GM21390 (cell line): ENCODE results near the gene DNAJC25.
"Not testable (repeated sequence)": the region's sequence is repeated elsewhere in the genome, so short reads cannot be mapped to it uniquely, and the experiment has no call there.

Experiments
- ATAC-seq: cut with Tn5 transposase; IDR thresholded peaks from one replicate; pipeline ENCODE4 v1.9.1; 2021; ENCODE audit not compliant: unreplicated experiment

Gene DNAJC25

DNA sequence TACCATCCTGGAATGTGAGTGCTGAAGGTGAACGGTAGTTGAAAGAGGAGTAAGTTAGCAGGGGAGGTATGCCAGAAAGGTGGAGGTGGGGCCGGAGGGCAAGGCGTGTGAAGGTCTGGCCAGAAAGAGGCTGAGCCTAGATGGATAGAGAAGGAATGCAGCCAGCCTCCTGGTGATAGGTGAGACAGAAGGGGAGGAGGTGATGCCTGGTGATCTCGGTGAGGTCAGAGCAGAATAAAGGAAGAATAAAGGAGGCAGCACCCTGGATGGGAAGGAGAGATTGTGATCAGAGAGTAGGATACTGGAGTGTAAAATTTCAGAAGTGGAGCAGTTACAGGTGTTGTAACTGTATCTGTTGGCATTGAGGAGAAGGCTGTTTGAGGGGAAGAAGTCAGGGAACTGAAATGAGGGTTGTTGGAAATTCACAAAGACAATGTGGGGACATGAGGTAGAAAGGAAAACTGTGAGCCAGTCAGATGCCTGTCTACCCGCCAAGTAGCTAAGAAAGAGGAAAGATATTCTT is 32.2 kb downstream of the DNAJC25 start:
- no peak for ATAC-seq

DNA sequence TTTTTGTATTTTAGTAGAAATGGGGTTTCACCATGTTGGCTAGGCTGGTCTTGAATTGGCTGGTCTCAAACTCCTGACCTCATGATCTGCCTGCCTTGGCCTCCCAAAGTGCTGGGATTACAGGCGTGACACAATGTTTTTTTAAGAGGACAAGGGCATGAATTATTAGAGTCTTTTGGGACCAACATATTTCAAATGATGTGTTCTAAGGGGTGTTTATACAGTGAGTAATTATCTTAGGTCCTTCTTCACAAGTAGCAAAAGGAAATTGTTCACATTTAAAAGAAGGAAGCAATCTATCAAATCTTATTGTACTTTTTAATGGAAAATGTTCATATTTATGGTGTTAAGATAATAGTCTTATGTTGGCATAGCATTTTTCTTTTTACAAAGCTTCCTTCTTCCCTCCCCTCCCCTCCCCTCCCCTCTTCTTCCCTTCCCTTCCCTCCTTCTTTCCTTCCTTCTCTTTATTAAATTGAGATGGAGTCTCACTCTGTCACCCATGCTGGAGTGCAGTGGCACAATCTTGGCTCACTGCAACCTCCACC is 37.0 kb downstream of the DNAJC25 start:
- no peak for ATAC-seq

DNA sequence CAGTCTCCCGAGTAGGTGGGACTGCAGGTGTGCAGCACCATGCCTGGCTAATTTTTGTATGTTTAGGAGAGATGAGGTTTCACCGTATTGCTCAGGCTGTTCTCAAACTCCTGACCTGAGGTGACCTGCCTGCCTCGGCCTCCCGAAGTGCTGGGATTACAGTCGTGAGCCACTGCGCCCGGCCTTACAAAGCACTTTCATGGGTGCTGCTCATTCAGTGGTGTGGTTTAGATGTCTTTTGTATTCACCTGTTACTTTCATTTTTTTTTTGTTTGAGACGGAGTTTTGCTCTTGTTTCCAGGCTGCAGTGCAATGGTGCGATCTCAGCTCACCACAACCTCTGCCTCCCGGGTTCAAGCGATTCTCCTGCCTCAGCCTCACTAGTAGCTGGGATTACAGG is 37.5 kb downstream of the DNAJC25 start:
- ATAC-seq, result not testable (repeated sequence)

DNA sequence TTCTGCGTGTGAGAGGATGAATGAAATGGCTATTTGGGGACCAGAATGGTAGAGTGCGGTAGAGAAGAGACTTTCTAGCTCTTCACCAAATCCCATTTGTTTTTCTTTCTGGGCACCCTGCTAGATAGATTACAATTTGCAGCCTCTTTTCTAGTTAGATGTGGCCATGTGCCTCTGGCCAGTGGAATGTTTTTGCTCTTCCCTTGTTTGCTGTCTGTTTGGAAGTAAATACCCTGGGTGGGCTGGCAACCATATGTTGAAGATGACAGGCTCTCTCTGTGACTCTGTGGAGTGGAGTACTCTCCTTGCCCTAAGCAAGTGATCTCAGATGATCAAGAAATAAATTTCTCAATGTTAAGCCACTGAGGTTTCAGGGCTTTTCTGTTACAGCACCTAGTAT is 43.2 kb downstream of the DNAJC25 start:
- no peak for ATAC-seq

DNA sequence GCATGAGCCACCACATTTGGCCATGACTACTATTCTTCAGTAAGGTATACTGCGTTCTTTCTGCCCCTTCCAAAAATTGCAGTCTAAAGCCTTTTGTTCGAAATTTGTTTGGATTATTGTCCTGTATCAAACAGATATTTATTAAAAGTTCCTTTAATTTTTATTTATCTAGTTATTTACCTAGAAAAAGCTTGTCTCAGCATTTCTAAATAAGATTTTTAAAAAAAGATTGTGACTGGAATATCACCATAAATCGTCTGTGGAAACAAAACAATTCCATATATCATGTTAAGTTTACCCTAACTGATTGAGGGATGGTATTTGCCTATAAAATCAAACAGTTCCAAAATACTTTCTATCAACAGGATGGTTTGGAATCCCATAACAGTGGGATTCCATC is 45.0 kb downstream of the DNAJC25 start:
- ATAC-seq, result no peak

DNA sequence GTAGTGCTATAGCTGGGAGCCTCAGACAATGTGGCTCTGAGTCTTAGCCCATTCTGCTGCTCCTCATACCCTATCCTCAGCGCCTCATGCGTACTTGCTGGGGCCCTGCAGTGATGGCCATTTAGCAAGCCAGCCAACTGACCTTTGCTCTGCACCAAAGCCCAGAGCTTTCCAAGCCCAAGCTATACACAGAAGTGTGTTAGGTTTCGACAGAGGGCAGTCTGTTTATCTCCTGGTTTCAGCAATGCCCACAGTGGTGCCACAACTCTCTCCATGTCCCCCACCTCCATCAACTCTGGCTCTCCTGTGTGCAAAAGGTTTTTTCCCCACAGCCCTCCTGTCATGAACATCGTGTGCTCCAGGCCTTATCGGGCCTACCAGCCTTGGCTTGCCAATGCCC is 47.2 kb downstream of the DNAJC25 start:
- no peak for ATAC-seq

DNA sequence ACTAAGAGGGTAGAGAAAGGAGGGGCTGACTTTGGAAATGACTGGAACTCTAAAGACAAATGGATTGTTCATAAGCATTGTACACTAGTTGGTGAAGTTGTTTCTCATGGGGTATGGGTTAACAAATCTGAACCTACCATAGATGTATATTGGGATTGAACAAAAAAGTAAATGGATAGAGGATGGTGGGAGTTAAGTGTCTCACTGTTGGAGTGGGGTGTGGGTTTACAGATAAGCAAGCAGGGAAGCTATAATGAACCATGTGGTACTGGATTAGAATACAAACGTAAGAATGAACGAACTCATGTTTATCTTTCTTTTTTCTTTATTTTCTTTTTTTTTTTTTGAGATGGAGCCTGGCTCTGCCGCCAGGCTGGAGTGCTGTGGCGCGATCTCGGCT is 48.1 kb downstream of the DNAJC25 start:
- ATAC-seq, result no peak

DNA sequence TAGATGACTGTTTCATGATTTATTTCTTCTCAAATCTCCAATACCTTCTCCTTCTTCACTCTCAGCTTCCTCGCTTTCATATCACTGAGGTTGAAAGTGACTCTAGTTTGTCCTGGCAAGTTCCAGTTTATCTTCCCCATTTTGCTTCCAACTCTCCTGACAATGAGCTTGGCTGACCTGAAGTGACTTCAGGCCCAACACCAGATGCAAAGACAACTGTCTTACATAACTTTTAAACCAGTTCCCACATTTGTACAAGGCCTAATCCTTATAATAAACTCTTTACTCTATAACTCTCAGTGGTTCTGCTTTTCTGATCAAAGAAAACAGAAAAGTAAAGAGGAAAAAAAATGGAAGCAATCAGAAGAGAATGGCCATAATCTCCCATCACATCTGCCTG is 52.3 kb downstream of the DNAJC25 start:
- ATAC-seq, result no peak

DNA sequence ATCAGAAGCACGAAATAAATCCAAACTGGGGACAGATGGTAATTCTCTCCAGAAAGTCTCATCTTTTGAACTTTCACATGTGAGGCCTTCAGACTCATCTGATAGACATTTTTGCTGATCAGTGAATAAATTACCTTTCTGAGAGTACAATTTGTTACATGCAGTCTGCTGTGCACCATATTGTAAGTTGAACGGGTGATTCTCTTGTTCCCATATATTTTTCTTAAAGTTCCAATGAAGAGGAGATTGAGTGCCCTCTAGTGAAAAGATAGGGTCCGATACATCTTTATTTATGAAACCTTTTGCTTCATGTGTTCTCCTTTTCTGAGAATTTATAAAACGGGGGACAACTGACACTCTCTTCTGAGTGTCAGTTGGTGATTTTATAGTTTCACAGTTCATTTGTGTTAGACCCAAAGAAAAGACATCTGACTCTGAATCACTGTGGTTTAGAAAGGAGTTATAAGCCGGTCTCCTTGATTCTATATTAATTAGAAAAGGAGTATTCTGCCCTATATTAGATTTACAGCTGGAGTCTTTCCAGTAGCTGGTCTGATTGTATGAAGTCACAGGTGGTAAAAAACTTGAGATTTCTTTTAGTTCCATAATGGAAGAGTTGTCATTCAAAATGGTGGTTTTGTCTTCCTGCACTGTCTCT is 60.7 kb downstream of the DNAJC25 start:
- no peak for ATAC-seq

DNA sequence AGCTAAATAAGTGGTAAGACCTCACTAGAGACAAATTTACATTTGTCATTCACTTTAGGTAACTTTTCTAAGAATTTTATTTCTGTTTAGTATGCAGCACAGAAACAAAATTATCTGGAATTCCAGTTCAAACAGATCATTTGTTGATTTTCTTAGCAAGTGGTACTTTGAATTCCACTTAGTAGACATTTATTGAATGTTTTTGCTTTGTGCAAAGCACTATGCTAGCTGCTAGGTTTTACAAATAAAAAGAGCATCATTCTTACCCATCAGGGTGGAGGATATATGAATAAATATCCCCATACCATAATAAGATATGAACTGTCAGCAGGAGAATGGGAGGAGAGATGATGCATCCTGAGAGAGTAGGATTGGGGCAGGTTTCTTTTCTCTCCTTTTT is 65.7 kb downstream of the DNAJC25 start:
- ATAC-seq, result no peak

DNA sequence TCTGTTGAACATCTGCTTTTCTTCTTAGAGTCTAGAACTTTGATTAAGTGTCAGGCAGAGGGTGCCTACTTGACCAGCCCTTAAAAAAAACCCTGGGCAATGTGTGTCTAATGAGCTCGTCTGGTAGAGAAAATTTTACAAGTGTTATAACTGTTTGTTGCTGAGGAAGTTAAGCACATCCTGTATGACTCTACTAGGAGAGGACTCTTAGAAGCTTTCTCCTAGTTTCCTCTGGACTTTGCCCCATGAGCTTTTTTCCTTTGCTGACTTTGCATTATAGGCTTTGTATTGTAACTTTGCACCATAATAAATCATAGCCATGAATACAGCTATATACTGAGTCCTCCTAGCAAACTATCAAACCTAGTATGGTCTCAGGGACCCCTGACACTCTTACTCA is 69.6 kb downstream of the DNAJC25 start:
- no peak for ATAC-seq
